LNCaP clone FGC (cell line): Measurements from ENCODE around the gene PPIE.
"Not testable (repeated sequence)": the region's sequence is repeated elsewhere in the genome, so short reads cannot be mapped to it uniquely, and the experiment has no call there.

ENCODE experiments used
- DNase-seq: peaks from one replicate; pipeline ENCODE4 v3.0.0-alpha.2; 2011; ENCODE audit warnings: low read depth
- H3K4me3 ChIP-seq: 2 replicates; pipeline ENCODE4 v1.5.1; 2011; ENCODE audit warnings: mild to moderate bottlenecking, low read depth, low read length, control low read depth
- TF ChIP-seq, protein P1 (sequence below): IDR thresholded peaks from 2 replicates; pipeline ENCODE4 v1.5.1; 2012; ENCODE audit warnings: mild to moderate bottlenecking; ENCODE audit not compliant: control insufficient read depth, insufficient read depth; ENCODE audit errors: extremely low read depth

PPIE gene

DNA sequence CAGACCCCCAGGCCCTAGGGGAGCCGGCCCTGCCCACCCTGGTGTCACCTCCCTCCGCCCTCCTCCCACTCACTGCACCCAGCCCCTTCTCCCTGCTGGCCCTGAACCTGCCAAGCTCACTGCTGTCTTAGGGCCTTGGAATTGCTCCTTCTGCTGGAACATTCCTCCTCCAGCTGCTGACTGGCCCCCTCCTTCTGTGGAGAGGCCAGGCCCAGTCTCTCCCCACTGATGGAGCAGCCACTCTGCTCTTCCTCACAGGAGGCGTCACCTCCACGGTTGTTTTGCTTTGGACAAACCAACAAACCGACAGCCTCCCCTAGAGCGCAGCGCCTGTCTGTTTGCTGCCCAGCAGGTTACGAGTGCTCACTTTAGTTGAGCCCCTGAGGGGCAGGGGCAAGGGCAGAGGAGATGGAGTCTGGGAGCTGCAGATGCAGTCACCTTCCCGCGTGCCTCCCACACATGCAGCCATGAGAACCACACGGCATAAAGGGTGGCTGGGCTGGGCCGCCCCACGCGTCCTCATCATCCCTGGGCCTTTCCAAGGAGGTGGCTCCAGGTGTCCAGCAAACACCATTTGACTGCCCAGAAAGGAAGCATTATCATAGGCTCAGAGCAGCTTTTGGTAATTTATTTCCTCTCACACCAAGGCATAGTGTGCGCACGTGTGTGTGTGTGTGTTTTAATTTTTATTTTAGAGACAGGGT lies 23.0 kb downstream of the PPIE start:
- TF ChIP-seq, protein P1, sequence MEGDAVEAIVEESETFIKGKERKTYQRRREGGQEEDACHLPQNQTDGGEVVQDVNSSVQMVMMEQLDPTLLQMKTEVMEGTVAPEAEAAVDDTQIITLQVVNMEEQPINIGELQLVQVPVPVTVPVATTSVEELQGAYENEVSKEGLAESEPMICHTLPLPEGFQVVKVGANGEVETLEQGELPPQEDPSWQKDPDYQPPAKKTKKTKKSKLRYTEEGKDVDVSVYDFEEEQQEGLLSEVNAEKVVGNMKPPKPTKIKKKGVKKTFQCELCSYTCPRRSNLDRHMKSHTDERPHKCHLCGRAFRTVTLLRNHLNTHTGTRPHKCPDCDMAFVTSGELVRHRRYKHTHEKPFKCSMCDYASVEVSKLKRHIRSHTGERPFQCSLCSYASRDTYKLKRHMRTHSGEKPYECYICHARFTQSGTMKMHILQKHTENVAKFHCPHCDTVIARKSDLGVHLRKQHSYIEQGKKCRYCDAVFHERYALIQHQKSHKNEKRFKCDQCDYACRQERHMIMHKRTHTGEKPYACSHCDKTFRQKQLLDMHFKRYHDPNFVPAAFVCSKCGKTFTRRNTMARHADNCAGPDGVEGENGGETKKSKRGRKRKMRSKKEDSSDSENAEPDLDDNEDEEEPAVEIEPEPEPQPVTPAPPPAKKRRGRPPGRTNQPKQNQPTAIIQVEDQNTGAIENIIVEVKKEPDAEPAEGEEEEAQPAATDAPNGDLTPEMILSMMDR: no peak
- H3K4me3 ChIP-seq: no peak overlapping the region
- DNase-seq: no peak

DNA sequence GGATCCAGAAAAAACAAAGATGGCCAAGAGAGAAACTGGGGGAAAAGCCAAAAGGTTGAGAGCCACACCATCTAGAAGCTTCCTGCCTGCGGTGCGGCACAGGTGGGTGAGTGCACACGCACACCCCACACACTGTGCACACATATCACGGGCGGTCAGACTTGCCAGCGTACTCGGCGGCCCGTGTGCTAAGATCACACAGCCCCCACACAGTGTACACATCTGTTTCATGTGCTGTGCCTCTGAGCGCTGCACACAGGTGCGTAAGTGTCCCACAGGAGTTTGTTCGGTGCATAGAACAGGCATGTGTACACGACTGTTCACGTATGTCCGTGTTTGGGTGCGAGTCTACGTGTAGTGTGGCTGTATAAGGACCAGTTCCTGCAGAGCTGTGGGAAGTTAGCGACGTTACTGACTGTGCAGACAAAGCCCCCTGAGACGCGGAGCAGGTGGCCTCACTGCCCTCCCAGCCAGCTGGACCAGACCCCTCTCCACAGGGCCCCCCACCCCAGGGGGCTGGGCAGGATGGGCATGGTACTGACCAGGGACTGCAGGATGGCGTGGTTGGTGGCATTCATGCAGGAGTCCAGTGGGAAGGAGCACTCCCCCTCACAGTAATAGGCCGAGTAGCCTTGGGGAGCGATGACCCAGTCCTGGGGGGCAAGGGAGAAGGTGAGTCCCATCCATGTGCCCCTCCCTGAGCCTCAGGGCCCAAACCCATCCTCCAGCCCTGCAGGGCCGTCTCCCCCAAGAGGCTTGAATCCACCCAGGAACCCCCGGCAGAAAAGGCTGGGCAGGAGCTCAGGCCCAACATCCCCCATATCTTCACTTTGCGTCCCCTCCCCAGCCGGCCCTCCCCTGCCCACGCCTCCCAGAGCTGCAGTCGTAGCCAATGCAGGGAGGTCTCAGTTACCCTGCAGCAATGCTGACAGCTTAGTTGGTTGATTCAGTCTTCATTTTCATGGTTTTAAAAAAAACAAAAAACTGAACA lies 24.2 kb downstream of the PPIE start:
- no peak for DNase-seq
- no peak overlapping the region for H3K4me3 ChIP-seq
- TF ChIP-seq, protein P1: no peak

DNA sequence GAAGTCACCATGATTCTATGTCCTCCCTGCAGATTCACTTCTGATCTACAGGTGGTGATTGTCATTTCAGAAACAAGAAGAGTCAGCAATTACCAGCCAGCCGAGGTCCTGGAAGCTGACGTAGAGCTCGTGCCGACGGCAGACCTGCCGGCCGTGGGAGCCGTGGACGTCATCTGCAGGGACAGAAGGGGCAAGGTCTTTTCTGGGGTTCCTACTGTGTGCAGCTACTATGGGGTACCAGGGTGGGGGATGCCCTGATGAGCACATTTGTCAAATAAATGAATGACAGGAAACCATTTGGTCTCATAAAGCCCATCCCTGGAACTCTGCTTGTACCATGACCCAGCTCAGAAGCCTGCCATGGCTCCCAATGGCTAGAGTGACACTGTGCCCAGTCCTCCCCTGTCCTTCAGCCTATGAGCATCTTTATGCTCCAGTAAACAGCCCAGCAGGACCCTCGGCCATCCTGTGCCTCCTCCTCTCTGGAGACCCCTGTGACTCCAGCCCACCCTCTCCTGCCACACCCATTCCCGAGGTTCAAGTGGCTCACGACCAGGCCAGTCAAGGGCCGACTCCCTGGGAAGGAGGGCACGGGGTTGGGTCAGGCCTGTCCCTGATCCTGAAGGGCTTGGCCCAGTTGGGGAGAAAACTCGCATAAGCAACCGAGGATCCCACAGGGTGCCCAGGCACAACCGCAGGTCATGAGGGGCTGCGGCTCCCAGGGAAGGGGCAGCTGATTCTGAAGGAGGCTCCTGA lies 25.1 kb downstream of the PPIE start:
- not testable (repeated sequence) for H3K4me3 ChIP-seq, DNase-seq

DNA sequence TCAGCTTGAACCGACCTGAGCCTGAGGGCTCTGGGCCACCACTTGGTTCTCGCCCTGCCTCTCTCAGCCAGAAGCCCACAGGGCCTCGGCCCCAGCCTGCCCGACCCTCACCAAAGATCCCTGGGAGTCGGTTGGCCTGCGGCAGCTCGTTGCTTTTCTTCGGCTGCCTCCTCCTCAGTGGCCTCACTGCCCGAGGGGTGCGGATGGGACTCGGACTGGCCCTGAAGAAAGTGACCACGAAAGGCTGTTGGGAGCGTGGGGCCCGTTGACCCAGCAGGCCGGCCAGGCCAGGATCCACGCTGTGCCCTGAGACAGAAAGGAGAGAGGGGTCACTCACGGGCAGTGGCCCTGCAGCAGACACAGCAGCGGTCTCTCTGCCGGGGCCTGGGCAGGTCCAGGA lies 25.8 kb downstream of the PPIE start:
- DNase-seq, H3K4me3 ChIP-seq: not testable (repeated sequence)

DNA sequence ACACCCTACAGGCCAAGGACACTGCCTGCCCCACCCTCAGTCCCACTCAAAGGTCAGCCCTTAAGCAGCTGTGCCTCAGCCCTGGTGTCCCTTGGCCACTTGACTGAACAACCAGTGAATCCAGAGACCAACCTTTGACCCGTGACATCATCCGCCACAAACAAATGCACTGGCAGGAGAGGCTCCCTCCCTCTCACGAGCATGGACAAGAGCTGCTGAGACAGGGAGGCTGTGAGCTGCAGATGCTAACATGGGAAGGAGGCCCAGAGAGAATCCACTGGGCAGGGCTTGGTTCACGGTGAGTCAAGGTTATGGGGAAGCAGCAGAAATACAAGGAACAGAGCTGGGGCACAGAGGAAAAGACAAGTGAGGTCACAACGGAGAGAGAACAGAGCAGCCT lies 27.8 kb downstream of the PPIE start:
- not testable (repeated sequence) for DNase-seq, H3K4me3 ChIP-seq

DNA sequence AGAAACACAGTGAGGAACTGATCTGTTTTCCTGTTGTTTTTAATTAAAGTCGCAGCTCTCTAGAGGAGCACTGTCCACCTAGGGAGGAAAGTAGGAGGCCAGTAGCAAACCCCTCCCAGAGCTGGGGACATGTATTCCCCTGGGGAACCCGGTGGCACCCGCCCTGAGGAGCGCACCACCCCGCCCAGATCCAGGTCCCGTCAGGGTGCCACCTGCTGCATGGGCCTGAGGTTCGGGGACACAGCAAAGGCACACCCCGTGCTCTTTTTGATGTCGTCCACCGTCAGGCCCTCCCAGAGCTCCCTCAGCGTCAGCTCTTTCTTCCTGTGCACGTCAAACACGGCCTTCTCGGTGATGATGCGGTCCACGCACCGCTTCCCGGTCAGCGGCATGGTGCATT lies 30.8 kb downstream of the PPIE start:
- not testable (repeated sequence) for H3K4me3 ChIP-seq, DNase-seq

DNA sequence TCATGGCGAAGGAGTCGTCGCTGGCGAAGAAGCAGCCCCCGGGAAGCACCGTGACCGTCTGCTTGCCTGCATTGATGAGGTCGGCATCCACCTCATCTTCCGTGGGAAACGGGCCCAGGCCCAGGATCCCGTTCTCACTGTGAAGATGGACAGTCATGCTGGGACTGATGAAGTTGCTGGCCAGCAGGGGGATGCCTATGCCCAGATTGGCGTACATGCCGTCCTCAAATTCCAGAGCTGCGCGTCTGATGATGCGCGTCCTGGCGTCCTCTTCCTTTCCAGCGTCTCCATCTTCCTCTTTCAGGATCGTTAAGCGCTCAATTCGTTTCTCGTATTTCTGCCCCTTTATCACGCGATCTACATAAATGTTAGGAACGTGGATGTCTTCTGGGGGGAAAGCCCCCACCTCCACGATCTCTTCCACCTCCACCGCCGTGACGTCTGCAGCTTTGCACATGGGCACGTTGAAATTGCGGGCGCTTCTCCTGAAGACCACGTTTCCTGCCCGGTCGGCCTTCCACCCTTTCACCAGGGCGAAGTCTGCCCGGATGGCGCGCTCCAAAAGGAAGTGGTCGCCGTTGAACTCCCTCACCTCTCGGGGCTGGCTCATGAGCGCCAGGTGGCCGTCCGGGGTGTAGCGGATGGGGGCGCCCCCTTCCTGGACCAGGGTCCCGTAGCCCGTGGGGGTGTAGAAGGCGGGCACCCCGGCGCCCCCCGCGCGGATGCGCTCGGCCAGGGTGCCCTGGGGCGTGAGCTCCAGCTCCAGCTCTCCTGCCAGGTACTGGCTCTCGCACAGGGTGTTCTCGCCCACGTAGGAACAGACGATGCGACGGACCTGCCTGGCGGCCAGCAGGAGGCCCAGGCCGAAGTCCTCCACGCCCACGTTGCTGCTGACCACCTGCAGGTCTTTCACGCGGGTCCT lies 31.7 kb downstream of the PPIE start:
- not testable (repeated sequence) for H3K4me3 ChIP-seq, DNase-seq

DNA sequence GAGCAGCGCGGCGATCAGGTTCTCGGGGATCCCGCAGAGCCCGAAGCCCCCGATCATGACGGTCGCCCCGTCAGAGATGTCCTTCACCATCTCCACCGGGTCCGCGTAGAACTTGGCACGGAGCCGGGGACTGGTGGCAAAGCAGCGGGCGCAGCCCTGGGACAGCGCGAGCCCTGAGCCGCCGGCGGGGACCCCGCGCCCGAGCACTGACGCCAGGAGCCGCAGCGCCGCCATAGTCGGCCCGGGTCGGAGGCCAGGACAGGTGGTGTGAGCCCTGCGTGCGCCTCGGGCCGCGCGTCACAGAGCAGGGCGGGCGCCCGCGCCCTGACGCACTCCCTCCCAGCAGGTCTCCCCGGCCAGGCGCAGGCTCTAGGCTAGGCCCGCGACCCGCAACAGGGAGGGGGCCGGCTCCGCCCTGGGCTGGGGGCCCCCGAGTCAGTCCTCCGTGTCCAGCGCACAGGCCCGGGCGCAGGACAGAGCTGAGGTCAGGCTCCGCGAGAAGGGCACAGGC lies 32.4 kb downstream of the PPIE start, which contains the start of gene OXCT2:
Gene OXCT2 (minus strand): TSS at position 327 of the 511 bp plus-strand sequence. CDS start 93 bp downstream, at position 234.
- H3K4me3 ChIP-seq, DNase-seq: not testable (repeated sequence)

DNA sequence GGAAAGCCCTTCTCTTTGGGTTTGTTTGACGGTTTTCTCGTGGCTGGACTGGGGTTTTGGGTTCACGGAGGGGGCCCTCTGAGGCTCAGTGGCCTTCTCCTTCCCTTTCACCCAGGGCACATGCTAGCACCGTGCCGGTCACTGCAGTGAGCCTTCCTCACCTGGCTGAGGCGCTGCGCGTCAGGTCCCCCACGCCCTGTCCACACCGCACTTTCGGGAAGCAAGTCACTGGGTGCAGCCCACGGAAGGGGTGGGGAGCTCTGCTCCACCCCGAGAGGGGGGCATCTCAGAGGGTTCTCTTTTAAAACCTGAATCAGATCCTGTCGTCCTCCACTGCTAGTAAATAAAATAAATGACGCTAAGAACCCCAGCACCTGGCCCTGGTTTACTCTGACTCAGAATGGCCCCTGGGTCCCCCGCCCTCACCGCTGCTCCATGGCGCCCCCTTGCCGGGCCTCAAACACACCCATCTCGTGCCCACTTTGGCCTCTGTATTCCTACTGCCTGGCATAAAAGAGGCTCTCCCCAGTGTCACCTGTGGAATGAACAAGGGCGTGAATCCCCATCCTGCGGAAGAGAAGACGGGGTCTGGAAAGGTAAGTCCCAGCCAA lies 34.8 kb downstream of the PPIE start:
- H3K4me3 ChIP-seq, DNase-seq: not testable (repeated sequence)

DNA sequence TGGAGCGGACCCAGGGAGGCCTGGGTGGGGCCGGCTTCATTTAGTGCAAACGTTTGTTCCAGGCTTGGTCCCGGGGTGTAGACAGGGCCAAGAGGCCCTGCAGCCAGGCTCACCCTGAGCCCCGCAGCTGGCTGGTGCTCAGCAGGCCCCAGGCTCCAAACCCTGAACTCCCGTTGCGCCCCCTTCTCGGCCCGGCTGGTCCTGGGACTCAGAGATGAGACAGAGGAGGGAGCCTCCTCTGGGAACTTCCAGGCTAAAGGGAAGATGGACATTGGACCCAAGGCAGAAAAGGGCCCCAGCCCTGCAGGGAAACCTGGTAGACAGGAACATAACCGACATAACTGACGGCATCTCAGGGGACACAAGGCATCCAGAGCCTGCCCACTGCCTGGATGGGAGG lies 36.5 kb downstream of the PPIE start:
- not testable (repeated sequence) for H3K4me3 ChIP-seq, DNase-seq

DNA sequence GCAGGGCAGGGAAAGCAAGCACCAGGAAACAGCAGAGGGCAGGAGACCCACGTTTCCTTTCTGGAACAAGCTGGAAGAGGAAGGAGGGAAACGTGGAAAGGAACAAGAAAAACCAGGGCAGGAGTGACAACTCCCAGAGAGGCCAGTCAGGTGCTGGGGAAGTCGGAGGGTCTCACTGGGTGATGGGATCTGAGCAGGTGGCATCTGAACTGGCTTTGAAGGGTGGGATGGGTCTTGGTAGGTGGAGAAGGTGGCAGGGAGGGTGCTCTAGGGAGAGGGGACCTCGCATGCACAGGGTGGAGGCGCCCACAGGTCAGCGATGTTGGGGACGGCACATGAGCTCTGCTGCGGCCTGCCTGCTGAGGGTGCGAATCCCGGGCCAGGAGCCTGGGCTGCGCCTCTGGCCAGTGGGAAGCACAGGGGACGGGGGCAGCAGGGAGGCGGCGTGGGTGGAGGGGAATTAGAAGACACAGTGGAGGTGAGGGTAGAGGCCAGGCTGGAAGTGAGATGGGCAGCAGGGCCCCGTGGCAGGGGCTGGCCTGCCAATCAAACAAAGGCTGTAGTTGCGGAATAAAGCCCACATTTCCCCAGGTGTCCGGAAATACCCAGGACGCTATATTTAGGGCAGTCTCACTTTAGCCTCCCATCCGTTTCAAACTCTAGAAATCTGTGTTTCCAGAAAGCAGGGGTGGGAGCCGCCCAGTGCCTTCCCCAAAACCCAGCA lies 37.2 kb downstream of the PPIE start:
- DNase-seq, H3K4me3 ChIP-seq: not testable (repeated sequence)
